CD8-positive, alpha-beta memory T cell (primary cell): Measurements from ENCODE around the gene C1GALT1C1L. TPM values are rescaled to one million over a fixed set of nuclear protein-coding genes. Genes with fewer than 3 reads are reported as not detected.
"Not testable (repeated sequence)": the region's sequence is repeated elsewhere in the genome, so short reads cannot be mapped to it uniquely, and the experiment has no call there.

ENCODE experiments used
- CTCF ChIA-PET: fragments of 350-600 bp; sonication (Branson Sonifier 250); formaldehyde crosslinking; loops from one replicate; lab custom pipeline; 2021; ENCODE audit warnings: antibody characterized with exemption; lab: Charles Lee
- POLR2A ChIA-PET: fragments of 350-600 bp; sonication (Branson Sonifier 250); formaldehyde crosslinking; loops from one replicate; lab custom pipeline; 2021; ENCODE audit warnings: antibody characterized with exemption; lab: Charles Lee
- DNase-seq, 5 donors: peaks; one replicate each; pipeline versions ENCODE4 v3.0.0 to v3.0.0-alpha.2; 2020 to 2022; ENCODE audit warnings: mixed read lengths in 1 of 5
- H3K27ac ChIP-seq: one replicate; pipeline ENCODE4 v1.7.0; 2013; ENCODE audit warnings: low read depth, mild to moderate bottlenecking, low read length, moderate library complexity
- H3K27me3 ChIP-seq: 2 replicates; pipeline ENCODE4 v1.7.0; 2013; ENCODE audit warnings: low read length, mild to moderate bottlenecking; ENCODE audit not compliant: insufficient read depth, poor library complexity, severe bottlenecking
- H3K36me3 ChIP-seq: 2 replicates; pipeline ENCODE4 v1.7.0; 2013; ENCODE audit warnings: mild to moderate bottlenecking, low read length, moderate library complexity; ENCODE audit not compliant: insufficient read depth
- H3K4me1 ChIP-seq: 2 replicates; pipeline ENCODE4 v1.7.0; 2013; ENCODE audit warnings: mild to moderate bottlenecking, low read length, moderate library complexity; ENCODE audit not compliant: insufficient read depth
- H3K4me3 ChIP-seq: 2 replicates; pipeline ENCODE4 v1.7.0; 2013; ENCODE audit warnings: mild to moderate bottlenecking, low read length
- H3K9me3 ChIP-seq: 2 replicates; pipeline ENCODE4 v1.7.0; 2013; ENCODE audit warnings: mild to moderate bottlenecking, low read length
- H3K27ac Mint-ChIP-seq, 8 donors: one replicate each; pipeline ENCODE4 v1.8.0; 2020 to 2021; ENCODE audit warnings: mixed read lengths in 8 of 8, mild to moderate bottlenecking in 6 of 8, inconsistent platforms in 3 of 8, moderate library complexity in 3 of 8
- H3K27me3 Mint-ChIP-seq, 2 donors: one replicate each; pipeline ENCODE4 v1.8.0; 2020 to 2021; ENCODE audit warnings: mixed read lengths in 2 of 2, mild to moderate bottlenecking in 1 of 2, moderate library complexity in 1 of 2
- H3K36me3 Mint-ChIP-seq, 3 donors: one replicate each; pipeline ENCODE4 v1.8.0; 2020 to 2021; ENCODE audit warnings: mixed read lengths in 3 of 3, inconsistent platforms in 1 of 3, mild to moderate bottlenecking in 1 of 3
- H3K4me1 Mint-ChIP-seq, 3 donors: one replicate each; pipeline ENCODE4 v1.8.0; 2020 to 2021; ENCODE audit warnings: mixed read lengths in 3 of 3, inconsistent platforms in 1 of 3, mild to moderate bottlenecking in 1 of 3
- H3K4me3 Mint-ChIP-seq, 7 donors: one replicate each; pipeline ENCODE4 v1.8.0; 2020 to 2021; ENCODE audit warnings: mixed read lengths in 7 of 7, mild to moderate bottlenecking in 6 of 7, moderate library complexity in 4 of 7, inconsistent platforms in 2 of 7
- H3K9me3 Mint-ChIP-seq, 5 donors: one replicate each; pipeline ENCODE4 v1.8.0; 2020 to 2022; ENCODE audit warnings: mixed read lengths in 5 of 5, mild to moderate bottlenecking in 3 of 5, moderate library complexity in 2 of 5, inconsistent platforms in 1 of 5
- polyA plus RNA-seq: library from polyadenylated mRNA; unstranded; fragments of 300-500 nt; fragmentation: Illumina TruSeq; gene quantifications from one replicate; pipeline ENCODE4 v1.2.3, GENCODE V29; 2021
- total RNA-seq, 2 experiments: library from RNA; stranded (reverse); gene quantifications; one replicate each; pipeline ENCODE4 v1.2.3, GENCODE V29; 2021

The C1GALT1C1L gene
- total and polyA plus RNA-seq, 3 experiments from 2014 or later = 0.20 TPM; not detected in 2

DNA sequence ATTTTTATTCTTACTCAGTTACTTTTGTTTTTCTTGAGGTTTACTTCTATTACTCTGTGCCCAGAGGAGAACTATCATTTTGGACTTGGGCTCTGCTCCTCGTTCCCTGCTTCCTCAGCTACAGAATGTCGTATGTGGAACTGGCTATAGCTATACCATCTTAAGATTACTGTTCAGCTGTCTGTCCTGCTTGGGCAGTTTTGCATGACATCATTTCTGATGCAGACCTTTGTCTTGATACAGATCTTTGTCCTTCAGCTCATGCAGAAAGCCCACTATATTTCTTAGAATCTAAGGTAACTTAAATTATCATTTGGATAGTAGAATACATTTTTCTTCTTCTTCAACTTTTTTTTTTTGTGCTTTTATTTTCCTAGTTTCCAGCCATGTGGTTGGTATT lies 13.8 kb upstream of the C1GALT1C1L start:
- ChIA-PET CTCF (interaction anchor here (0.5 kb wide), 1 partner anchor 1221 kb away, joined by 3 read pairs; no protein-coding TSS in a partner anchor), POLR2A (no interaction called here)
- Histone ChIP-seq H3K4me1 (no peaks in the 10 kb centered on the region), H3K27ac (no peak overlapping the region), H3K27me3 (no peaks in the 10 kb centered on the region), H3K4me3 (no peak overlapping the region), H3K36me3 (no peaks in the 10 kb centered on the region), H3K9me3 (no peaks in the 10 kb centered on the region)
- Mint-ChIP-seq H3K4me1 (no peaks in the 10 kb centered on the region), H3K4me3 (no peak overlapping the region), H3K36me3 (peaks cover 0 to 1% (median 0%) of the 10 kb centered on the region in 3 donors), H3K9me3 (no peaks in the 10 kb centered on the region), H3K27ac (peak overlapping the region in 1 of 8 donors; percentile 19), H3K27me3 (peaks cover 13 to 49% of the 10 kb centered on the region in 2 donors)
- no peak for DNase-seq

GRCh38 chr2:43685357-43685756 lies 9.1 kb upstream of the C1GALT1C1L start:
- H3K27ac ChIP-seq = no peak overlapping the region
- no peaks in the 10 kb centered on the region for H3K4me1 ChIP-seq
- no peak overlapping the region for H3K27ac Mint-ChIP-seq
- peaks cover 13 to 34% of the 10 kb centered on the region in 2 donors for H3K27me3 Mint-ChIP-seq
- no peak for DNase-seq
- no peaks in the 10 kb centered on the region for H3K9me3 ChIP-seq
- H3K4me3 ChIP-seq = no peak overlapping the region
- no peaks in the 10 kb centered on the region for H3K9me3 Mint-ChIP-seq
- H3K36me3 ChIP-seq = no peaks in the 10 kb centered on the region
- no peaks in the 10 kb centered on the region for H3K27me3 ChIP-seq
- CTCF ChIA-PET = no interaction called here
- H3K4me1 Mint-ChIP-seq = no peaks in the 10 kb centered on the region
- H3K4me3 Mint-ChIP-seq = no peak overlapping the region
- H3K36me3 Mint-ChIP-seq = no peaks in the 10 kb centered on the region
- POLR2A ChIA-PET = no interaction called here

- H3K4me3 ChIP-seq, H3K36me3 ChIP-seq, POLR2A ChIA-PET, H3K27ac Mint-ChIP-seq, H3K4me3 Mint-ChIP-seq, DNase-seq, CTCF ChIA-PET, H3K36me3 Mint-ChIP-seq, H3K4me1 Mint-ChIP-seq, H3K9me3 ChIP-seq, H3K27me3 ChIP-seq, H3K9me3 Mint-ChIP-seq, H3K27ac ChIP-seq, H3K4me1 ChIP-seq: not testable (repeated sequence)
- H3K27me3 Mint-ChIP-seq = peaks cover 17 to 26% of the 10 kb centered on the region in 2 donors
These were observed 1.6 kb upstream of the C1GALT1C1L start for GRCh38 chr2:43677783-43678182.

GRCh38 chr2:43675646-43676321 lies 445 bp downstream of the C1GALT1C1L start:
- DNase-seq = no peak
- Histone ChIP-seq H3K27ac (no peak overlapping the region), H3K4me1 (no peaks in the 10 kb centered on the region), H3K36me3 (no peaks in the 10 kb centered on the region), H3K9me3 (no peaks in the 10 kb centered on the region), H3K4me3 (peak overlapping the region; percentile 45), H3K27me3 (peaks cover 5% of the 10 kb centered on the region)
- peaks cover 2 to 11% (median 2%) of the 10 kb centered on the region in 3 donors for H3K36me3 Mint-ChIP-seq
- H3K27ac Mint-ChIP-seq = no peak overlapping the region
- H3K27me3 Mint-ChIP-seq = peaks cover 11 to 39% of the 10 kb centered on the region in 2 donors
- H3K4me1 Mint-ChIP-seq = peaks cover 0 to 8% (median 4%) of the 10 kb centered on the region in 3 donors
- peak overlapping the region in 4 of 7 donors; percentile 27 to 46 (median 30) for H3K4me3 Mint-ChIP-seq
- CTCF ChIA-PET = no interaction called here
- peaks cover 8 to 15% (median 12%) of the 10 kb centered on the region in 5 donors for H3K9me3 Mint-ChIP-seq
- POLR2A ChIA-PET = no interaction called here

DNA sequence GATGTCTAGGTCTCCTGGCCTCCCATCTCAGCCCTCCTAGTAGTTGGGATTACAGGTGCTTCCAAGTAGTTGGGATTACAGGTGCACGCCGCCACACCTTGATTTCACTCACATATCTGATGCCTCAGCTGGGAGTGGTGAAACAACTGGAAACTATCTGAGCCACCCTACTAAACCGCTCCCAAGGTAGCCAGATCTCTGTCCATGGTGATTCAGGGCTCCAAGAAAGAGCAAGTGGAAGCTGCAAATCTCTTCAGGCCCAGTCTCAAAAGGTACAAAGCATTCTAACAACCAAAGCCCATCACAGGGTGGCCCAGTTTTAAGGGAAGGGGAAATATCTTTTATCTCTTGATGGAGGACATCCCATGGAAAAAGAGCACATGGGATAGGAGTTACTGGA lies 19.0 kb downstream of the C1GALT1C1L start:
- H3K27me3 ChIP-seq = no peaks in the 10 kb centered on the region
- H3K4me1 ChIP-seq = no peaks in the 10 kb centered on the region
- ChIA-PET POLR2A (no interaction called here), CTCF (no interaction called here)
- no peak overlapping the region for H3K27ac Mint-ChIP-seq
- DNase-seq = no peak
- H3K36me3 ChIP-seq = no peaks in the 10 kb centered on the region
- H3K9me3 ChIP-seq = no peaks in the 10 kb centered on the region
- no peaks in the 10 kb centered on the region for H3K4me1 Mint-ChIP-seq
- H3K27ac ChIP-seq = no peak overlapping the region
- no peak overlapping the region for H3K4me3 Mint-ChIP-seq
- no peak overlapping the region for H3K4me3 ChIP-seq
- H3K9me3 Mint-ChIP-seq = peaks cover 0 to 3% (median 0%) of the 10 kb centered on the region in 5 donors
- peaks cover 15 to 21% of the 10 kb centered on the region in 2 donors for H3K27me3 Mint-ChIP-seq
- H3K36me3 Mint-ChIP-seq = no peaks in the 10 kb centered on the region

GRCh38 chr2:43653506-43653905 lies 22.7 kb downstream of the C1GALT1C1L start:
- Mint-ChIP-seq H3K4me1 (no peaks in the 10 kb centered on the region), H3K27ac (peak overlapping the region in 1 of 8 donors; percentile 30), H3K9me3 (no peaks in the 10 kb centered on the region), H3K4me3 (no peak overlapping the region), H3K36me3 (no peaks in the 10 kb centered on the region), H3K27me3 (peaks cover 19 to 34% of the 10 kb centered on the region in 2 donors)
- Histone ChIP-seq H3K27ac (no peak overlapping the region), H3K4me3 (no peak overlapping the region), H3K9me3 (no peaks in the 10 kb centered on the region), H3K4me1 (no peaks in the 10 kb centered on the region), H3K27me3 (no peaks in the 10 kb centered on the region), H3K36me3 (no peaks in the 10 kb centered on the region)
- no peak for DNase-seq
- POLR2A ChIA-PET = no interaction called here
- CTCF ChIA-PET = no interaction called here

DNA sequence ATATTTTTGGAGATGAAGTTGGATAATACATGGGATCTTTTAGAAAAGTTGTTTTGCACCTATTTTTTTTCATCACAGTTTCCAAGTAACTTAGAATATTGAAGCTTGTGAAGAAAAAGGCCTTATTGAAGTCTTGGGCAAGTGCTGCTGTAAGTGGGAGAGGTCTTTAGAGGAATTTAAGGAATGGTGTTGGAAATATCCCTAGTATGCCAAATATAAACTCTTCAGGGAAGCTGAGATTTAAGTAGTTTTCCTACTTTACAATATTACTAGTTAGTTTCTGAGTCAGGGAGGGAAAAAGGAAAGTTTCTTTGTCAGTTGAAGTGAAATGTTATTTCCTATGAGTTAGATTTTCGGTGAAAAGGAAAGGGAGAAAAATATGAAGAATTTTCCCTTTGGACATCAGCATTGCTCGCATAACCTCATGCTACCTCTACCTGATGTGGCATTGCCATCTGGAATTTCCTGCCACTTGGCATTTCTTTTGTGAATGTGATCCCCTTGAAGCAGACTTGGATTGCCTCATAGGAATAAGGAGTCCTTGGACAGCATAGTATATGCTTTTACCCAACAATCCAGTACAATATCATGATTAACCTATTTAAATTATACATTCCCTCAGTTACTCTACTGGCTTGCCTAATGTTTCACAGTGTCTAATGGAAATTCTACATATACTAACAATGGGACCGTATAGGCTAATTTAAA lies 27.1 kb downstream of the C1GALT1C1L start:
- Mint-ChIP-seq H3K4me3 (no peak overlapping the region), H3K27me3 (peaks cover 13 to 36% of the 10 kb centered on the region in 2 donors), H3K4me1 (no peaks in the 10 kb centered on the region), H3K9me3 (no peaks in the 10 kb centered on the region), H3K36me3 (no peaks in the 10 kb centered on the region), H3K27ac (no peak overlapping the region)
- no peaks in the 10 kb centered on the region for H3K27me3 ChIP-seq
- H3K36me3 ChIP-seq = no peaks in the 10 kb centered on the region
- H3K4me1 ChIP-seq = no peaks in the 10 kb centered on the region
- no peak overlapping the region for H3K4me3 ChIP-seq
- H3K9me3 ChIP-seq = no peaks in the 10 kb centered on the region
- H3K27ac ChIP-seq = no peak overlapping the region
- DNase-seq = no peak
- ChIA-PET POLR2A (no interaction called here), CTCF (no interaction called here)

- Histone ChIP-seq H3K4me3 (no peak overlapping the region), H3K27ac (no peak overlapping the region), H3K4me1 (no peaks in the 10 kb centered on the region), H3K27me3 (no peaks in the 10 kb centered on the region), H3K9me3 (no peaks in the 10 kb centered on the region), H3K36me3 (no peaks in the 10 kb centered on the region)
- Mint-ChIP-seq H3K27ac (no peak overlapping the region), H3K9me3 (peaks cover 0 to 17% (median 10%) of the 10 kb centered on the region in 5 donors), H3K4me3 (no peak overlapping the region), H3K36me3 (no peaks in the 10 kb centered on the region), H3K4me1 (no peaks in the 10 kb centered on the region), H3K27me3 (peaks cover 6 to 12% of the 10 kb centered on the region in 2 donors)
- no peak for DNase-seq
- CTCF ChIA-PET = no interaction called here
- POLR2A ChIA-PET = no interaction called here
These were observed 32.5 kb downstream of the C1GALT1C1L start for GRCh38 chr2:43643680-43644079.
